HG02610 (cell line): ENCODE data around the gene ZKSCAN5.

Experiments
- ATAC-seq: cut with Tn5 transposase; IDR thresholded peaks from one replicate; pipeline ENCODE4 v1.9.1; 2021; ENCODE audit warnings: mild to moderate bottlenecking, moderate library complexity; ENCODE audit not compliant: unreplicated experiment

The ZKSCAN5 gene

GRCh38 chr7:99504603-99505323, at the start of gene ZKSCAN5:
Gene ZKSCAN5, plus strand, starts transcription at chr7:99504662. Its CDS starts 1,383 bp downstream, at chr7:99506045.
- peak; percentile 79 for ATAC-seq

GRCh38 chr7:99455874-99456273, 48.6 kb upstream of the ZKSCAN5 start:
- ATAC-seq = no peak

DNA sequence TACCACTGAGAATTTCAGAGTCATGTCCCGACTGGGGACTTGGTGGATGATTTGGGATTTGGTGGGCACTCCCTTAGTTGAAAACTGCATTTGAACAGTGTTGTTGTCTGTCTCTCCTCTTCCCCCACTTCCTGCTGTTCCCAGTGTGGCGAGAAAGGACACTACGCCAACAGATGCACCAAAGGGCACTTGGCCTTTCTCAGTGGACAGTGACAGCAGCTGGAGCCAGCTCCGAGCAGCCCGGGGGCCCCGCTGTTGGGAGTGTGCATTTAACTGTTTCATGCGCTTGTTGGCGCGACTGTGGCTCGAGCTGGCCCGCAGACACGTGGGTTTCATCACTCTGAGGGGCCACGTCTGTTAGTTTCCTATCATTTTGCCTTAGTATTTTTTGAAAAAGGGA, 48.2 kb upstream of the ZKSCAN5 start:
- no peak for ATAC-seq

DNA sequence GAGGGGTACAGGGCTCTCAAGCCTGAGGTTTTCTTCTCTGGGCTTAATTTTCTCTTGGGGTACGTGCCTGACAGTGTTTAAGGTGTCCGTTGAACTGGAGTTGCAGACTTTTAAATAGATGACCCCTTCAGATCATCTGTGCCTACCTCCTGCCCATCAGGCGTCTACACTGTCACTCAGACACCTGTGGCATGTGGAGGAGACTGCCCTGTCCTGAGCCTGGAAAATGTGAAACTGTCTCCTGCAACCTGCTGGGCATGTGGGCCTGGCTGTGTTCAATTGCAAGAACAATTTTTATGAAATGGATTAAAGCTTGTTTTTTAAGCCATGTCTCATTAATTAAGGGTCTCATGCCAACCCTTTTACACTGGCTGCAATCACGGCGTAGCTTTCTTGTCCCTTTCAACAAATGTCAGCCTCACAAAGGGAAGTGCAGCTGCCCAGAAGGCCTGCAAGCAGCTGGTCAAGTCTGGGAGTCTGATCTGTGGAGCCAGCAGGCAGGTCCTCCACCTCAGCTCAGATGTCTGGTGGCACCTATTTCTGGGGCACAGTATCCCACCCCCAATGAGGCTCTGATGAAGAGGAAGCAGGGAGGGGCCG, 47.3 kb upstream of the ZKSCAN5 start:
- no peak for ATAC-seq

DNA sequence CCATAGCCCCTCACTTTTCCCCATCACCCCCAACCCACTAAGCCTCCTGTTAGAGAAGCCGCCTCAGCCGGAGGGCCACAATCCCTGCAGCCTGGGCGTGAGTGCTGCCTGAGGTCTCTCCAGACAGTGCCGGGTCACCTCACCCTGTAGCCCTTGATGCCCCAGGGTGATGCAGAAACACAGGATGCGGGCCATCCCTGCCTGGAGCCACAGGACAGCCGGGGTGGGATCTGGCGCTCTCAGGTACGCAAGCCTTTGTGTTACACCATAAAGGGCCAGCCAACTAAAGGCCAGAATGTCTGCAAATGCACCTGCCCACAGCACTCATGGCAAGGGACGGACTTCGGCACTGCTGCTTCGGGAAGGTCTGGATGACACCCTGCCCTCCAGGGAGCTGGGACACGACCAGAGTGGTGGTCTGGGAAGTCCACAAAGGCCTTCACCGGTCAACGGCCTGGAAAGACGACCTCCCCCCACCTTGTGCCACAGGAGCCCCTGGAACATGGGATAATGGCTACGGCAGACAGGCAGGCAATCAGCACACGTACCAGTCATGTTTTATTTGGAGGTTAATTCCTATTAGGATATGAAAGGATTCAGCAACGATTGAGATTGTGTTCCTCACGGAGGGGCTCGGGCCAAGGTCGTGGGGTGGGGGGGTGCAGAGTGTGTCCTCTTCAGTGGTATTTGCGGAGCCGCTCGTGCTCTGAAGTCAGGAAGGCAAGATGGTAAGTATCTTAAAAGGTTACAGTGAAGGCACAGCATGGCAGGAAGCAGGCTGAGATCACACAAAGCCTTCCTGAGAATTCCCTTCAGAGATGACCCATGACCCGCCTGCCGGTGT, 46.6 kb upstream of the ZKSCAN5 start:
- ATAC-seq = no peak

GRCh38 chr7:99459087-99459486, 45.4 kb upstream of the ZKSCAN5 start:
- no peak for ATAC-seq

- ATAC-seq = no peak
These were observed 43.8 kb upstream of the ZKSCAN5 start for GRCh38 chr7:99460651-99461050.

GRCh38 chr7:99461221-99461620, 43.2 kb upstream of the ZKSCAN5 start:
- no peak for ATAC-seq

DNA sequence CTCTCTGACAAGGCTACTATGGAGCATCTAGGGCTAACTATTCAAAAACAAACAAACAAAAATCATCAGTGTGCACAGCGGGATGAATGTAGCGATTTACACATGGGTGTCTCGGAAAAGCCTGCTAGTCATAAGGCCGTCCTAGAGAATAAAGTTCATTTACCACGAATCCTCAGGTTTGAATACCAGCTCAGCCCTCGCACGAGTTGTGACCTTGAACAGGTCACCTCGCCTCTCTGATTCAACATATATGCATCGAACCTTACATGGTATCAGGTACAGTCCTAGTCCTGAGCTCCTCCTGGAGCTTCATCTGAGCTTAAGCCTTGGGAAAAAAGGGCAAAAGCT, 39.1 kb upstream of the ZKSCAN5 start:
- ATAC-seq = no peak

GRCh38 chr7:99468336-99468918, 36.0 kb upstream of the ZKSCAN5 start:
- no peak for ATAC-seq

GRCh38 chr7:99469381-99470065, 34.9 kb upstream of the ZKSCAN5 start:
- ATAC-seq = no peak

DNA sequence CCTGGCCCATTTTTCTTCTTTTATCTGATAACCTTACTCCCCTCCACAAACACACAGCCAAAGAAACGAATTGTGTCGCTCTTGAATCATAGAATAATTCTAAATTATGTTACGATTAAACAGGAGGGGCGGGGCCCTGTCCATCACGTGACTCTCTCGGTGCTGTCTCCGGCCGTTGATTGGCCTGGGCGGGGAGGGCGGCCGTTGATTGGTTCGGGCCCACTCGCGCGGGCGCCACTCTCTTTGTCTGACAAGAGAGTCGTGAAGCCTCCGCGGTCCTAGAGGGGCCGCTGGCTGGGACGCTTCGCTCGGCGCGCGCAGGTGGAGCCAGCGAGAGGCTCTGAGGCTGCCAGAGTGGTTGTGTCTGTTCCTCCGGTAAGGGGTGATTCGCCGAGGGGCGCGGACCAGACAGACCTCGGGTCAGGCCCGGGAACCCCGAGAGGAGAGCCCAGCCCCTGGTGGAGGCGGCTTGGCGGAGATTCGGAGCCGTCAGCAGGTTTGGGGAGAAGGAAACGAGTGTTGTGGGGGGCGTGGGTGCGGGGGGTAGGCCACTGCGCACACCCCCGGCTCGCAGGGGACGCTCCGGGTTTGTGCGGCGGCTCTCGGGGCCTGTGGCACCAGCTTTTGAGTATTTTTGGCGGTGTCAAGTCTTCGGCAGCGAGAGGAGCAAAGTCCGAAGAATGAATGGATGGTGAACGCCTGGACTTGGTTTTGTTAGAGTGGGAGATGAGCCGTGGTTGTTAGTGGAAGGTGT, 31.7 kb upstream of the ZKSCAN5 start, which contains the start of gene ZNF789:
TSS of gene ZNF789 (plus strand) at position 330 of the 754 bp plus-strand sequence. CDS start 3,567 bp downstream, outside the sequence.
- peak; percentile 93 for ATAC-seq

DNA sequence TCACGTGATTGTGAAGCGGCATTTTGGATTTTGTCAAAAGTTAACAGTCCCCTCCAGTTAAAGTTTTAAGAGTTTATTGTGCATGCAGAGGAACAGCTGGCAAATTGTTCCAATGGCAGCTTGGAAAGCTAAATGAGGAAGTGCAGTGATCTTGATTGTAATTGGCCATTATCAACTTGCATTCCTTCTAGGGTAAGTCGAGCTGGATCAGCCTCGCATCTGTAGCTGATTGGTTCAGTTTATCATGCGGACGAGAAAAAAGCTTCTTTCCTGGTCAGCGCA, 31.2 kb upstream of the ZKSCAN5 start:
- ATAC-seq = peak; percentile 10

- ATAC-seq = no peak
These were observed 28.4 kb upstream of the ZKSCAN5 start for GRCh38 chr7:99476107-99476506.

- no peak for ATAC-seq
These were observed 25.7 kb upstream of the ZKSCAN5 start for GRCh38 chr7:99478464-99479440.

- ATAC-seq = no peak
These were observed 19.4 kb upstream of the ZKSCAN5 start for GRCh38 chr7:99485094-99485493.

DNA sequence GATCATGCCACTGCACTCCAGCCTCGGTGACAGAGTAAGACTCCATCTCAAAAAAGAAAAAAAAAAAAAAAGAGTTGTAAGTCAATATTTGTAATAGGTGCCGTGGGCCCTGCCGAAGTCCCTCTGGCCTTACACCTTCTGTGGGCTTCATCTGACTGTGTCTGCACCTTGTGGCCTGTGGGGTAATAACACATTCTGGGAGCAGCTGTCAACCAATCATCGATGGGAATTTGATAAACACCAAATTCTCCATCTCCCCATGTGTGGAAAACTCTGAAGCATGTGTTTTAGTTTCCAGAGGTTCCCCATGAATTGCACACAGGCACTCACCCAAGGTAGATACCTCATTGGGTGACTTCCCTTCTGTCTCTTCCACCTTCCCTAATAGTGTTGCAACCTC, 15.2 kb upstream of the ZKSCAN5 start:
- no peak for ATAC-seq

DNA sequence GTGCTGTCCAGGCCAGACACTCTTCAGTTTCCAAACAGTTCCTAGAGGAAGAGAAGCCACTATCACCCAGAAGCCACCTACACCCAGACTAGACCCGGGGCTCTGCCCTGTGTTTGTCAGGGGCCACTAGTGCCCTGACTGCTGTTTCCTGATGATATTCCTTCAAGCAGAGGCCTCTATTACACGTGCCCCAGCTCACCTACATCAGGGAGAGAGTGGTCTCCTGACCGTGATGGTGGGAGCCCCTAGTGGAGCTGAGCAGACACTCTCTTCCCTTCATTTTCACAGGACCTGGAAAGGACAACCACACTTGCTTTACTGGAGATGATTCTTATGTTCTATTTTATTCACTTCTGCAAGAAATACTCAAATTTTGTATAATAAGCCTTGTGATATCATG, 13.6 kb upstream of the ZKSCAN5 start:
- no peak for ATAC-seq

GRCh38 chr7:99493823-99494222, 10.6 kb upstream of the ZKSCAN5 start:
- no peak for ATAC-seq
